ENCODE results near the gene DES.

The DES gene

GRCh38 chr2:219475697-219476651 lies 57.8 kb downstream of the DES start:
- no peak overlapping the region for H3K4me3 Mint-ChIP-seq
- intact Hi-C loops (cut with micrococcal nuclease): loop anchor here (1.0 kb wide), 1 partner anchor 54 kb away; no protein-coding TSS in a partner anchor

More at GRCh38 chr2:219475697-219476651, 57.8 kb downstream of the DES start:
- Mint-ChIP-seq H3K4me1 (ENCODE audit: low read depth) (peaks cover 5% of the 10 kb centered on the region), H3K27me3 (peaks cover 40% of the 10 kb centered on the region), H3K27ac (no peak overlapping the region), H3K9me3 (no peaks in the 10 kb centered on the region), H3K36me3 (ENCODE audit: low read depth) (no peaks in the 10 kb centered on the region)

Data from dendritic cell treated with granulocyte-macrophage colony-stimulating factor and Interleukin-4, amounts not matched to agents 40 ng/mL and 50 ng/mL, for 4 days (primary cell).